Astrocyte (in vitro differentiated cells and primary cell): ENCODE measurements around the gene NPDC1. TPM values are rescaled to one million over a fixed set of nuclear protein-coding genes. Genes with fewer than 3 reads are reported as not detected.
"Not testable (repeated sequence)": the region's sequence is repeated elsewhere in the genome, so short reads cannot be mapped to it uniquely, and the experiment has no call there.

Experiments used
- DNase-seq: peaks from one replicate; pipeline ENCODE4 v3.0.0-alpha.2; 2010; ENCODE audit warnings: low read depth
- FAIRE-seq: peaks from 2 replicates; lab custom pipeline; 2011; peaks lifted over from hg19 to GRCh38; lab: Jason Lieb, UNC
- H2AFZ ChIP-seq: 2 replicates; pipeline ENCODE4 v1.6.0; 2012; ENCODE audit warnings: low read depth, low read length, inconsistent platforms
- H3K27ac ChIP-seq: 2 replicates; pipeline ENCODE4 v1.5.1; 2011; ENCODE audit warnings: low read depth, low read length, inconsistent platforms
- H3K27me3 ChIP-seq: 2 replicates; pipeline ENCODE4 v1.6.0; 2011; ENCODE audit warnings: low read length, inconsistent platforms; ENCODE audit not compliant: insufficient read depth
- H3K36me3 ChIP-seq: 2 replicates; pipeline ENCODE4 v1.5.1; 2011; ENCODE audit warnings: low read length, inconsistent platforms; ENCODE audit not compliant: insufficient read depth
- H3K4me1 ChIP-seq: 2 replicates; pipeline ENCODE4 v1.5.1; 2011; ENCODE audit warnings: low read length, inconsistent platforms; ENCODE audit not compliant: insufficient read depth
- H3K4me2 ChIP-seq: 2 replicates; pipeline ENCODE4 v1.6.0; 2012; ENCODE audit warnings: low read length, inconsistent platforms
- H3K4me3 ChIP-seq: 2 replicates; pipeline ENCODE4 v1.5.1; 2011; ENCODE audit warnings: low read depth, mild to moderate bottlenecking, low read length, inconsistent platforms; ENCODE audit not compliant: insufficient read depth
- H3K79me2 ChIP-seq: 2 replicates; pipeline ENCODE4 v1.6.0; 2012; ENCODE audit warnings: mild to moderate bottlenecking, low read length, inconsistent platforms; ENCODE audit not compliant: insufficient read depth
- H3K9ac ChIP-seq: 2 replicates; pipeline ENCODE4 v1.6.0; 2012; ENCODE audit warnings: mild to moderate bottlenecking, low read length, inconsistent platforms
- H3K9me3 ChIP-seq: 2 replicates; pipeline ENCODE4 v1.5.1; 2012; ENCODE audit warnings: low read depth, mild to moderate bottlenecking, low read length, inconsistent platforms; ENCODE audit not compliant: insufficient read depth
- H4K20me1 ChIP-seq: 2 replicates; pipeline ENCODE4 v1.6.0; 2012; ENCODE audit warnings: low read length, inconsistent platforms; ENCODE audit not compliant: insufficient read depth
- H3K27ac Mint-ChIP-seq: one replicate; pipeline ENCODE4 v1.8.0; 2021; ENCODE audit warnings: mild to moderate bottlenecking, mixed read lengths; ENCODE audit not compliant: unreplicated experiment
- H3K27me3 Mint-ChIP-seq: one replicate; pipeline ENCODE4 v1.8.0; 2021; ENCODE audit warnings: low read depth, mixed read lengths; ENCODE audit not compliant: unreplicated experiment
- H3K36me3 Mint-ChIP-seq: one replicate; pipeline ENCODE4 v1.8.0; 2021; ENCODE audit warnings: low read depth, mixed read lengths; ENCODE audit not compliant: unreplicated experiment
- H3K4me1 Mint-ChIP-seq: one replicate; pipeline ENCODE4 v1.8.0; 2021; ENCODE audit warnings: low read depth, mixed read lengths; ENCODE audit not compliant: unreplicated experiment
- H3K4me3 Mint-ChIP-seq: one replicate; pipeline ENCODE4 v1.8.0; 2021; ENCODE audit warnings: mild to moderate bottlenecking, moderate library complexity, mixed read lengths; ENCODE audit not compliant: unreplicated experiment
- H3K9me3 Mint-ChIP-seq: one replicate; pipeline ENCODE4 v1.8.0; 2021; ENCODE audit warnings: mild to moderate bottlenecking, mixed read lengths; ENCODE audit not compliant: unreplicated experiment
- EZH2 ChIP-seq: IDR thresholded peaks from 2 replicates; pipeline ENCODE4 v1.6.1; 2012; ENCODE audit warnings: mild to moderate bottlenecking, low read length, inconsistent platforms; ENCODE audit not compliant: insufficient read depth
- total RNA-seq: library from RNA; stranded (reverse); gene quantifications from 2 replicates; pipeline ENCODE4 v1.2.1, GENCODE V29; 2021
- TF ChIP-seq, protein P1 (sequence below): IDR thresholded peaks from 2 replicates; pipeline ENCODE4 v1.5.1; 2011; ENCODE audit warnings: low read depth, mild to moderate bottlenecking, inconsistent platforms, low read length, moderate library complexity; ENCODE audit not compliant: insufficient read depth

The NPDC1 gene
- total RNA-seq, 1 donor from 2014 or later, result 66.8 TPM

- Histone ChIP-seq H3K4me1 (peaks cover 1% of the 10 kb centered on the region), H3K9me3 (no peaks in the 10 kb centered on the region), H2AFZ (peak overlapping the region; percentile 34), H3K4me2 (no peak overlapping the region), H3K27ac (no peak overlapping the region), H4K20me1 (peaks cover 7% of the 10 kb centered on the region), H3K4me3 (no peak overlapping the region), H3K9ac (no peak overlapping the region), H3K79me2 (no peaks in the 10 kb centered on the region), H3K27me3 (no peaks in the 10 kb centered on the region), H3K36me3 (no peaks in the 10 kb centered on the region)
- no peak for TF ChIP-seq EZH2
- TF ChIP-seq, protein P1, sequence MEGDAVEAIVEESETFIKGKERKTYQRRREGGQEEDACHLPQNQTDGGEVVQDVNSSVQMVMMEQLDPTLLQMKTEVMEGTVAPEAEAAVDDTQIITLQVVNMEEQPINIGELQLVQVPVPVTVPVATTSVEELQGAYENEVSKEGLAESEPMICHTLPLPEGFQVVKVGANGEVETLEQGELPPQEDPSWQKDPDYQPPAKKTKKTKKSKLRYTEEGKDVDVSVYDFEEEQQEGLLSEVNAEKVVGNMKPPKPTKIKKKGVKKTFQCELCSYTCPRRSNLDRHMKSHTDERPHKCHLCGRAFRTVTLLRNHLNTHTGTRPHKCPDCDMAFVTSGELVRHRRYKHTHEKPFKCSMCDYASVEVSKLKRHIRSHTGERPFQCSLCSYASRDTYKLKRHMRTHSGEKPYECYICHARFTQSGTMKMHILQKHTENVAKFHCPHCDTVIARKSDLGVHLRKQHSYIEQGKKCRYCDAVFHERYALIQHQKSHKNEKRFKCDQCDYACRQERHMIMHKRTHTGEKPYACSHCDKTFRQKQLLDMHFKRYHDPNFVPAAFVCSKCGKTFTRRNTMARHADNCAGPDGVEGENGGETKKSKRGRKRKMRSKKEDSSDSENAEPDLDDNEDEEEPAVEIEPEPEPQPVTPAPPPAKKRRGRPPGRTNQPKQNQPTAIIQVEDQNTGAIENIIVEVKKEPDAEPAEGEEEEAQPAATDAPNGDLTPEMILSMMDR, result no peak
- Mint-ChIP-seq H3K4me3 (no peak overlapping the region), H3K36me3 (no peaks in the 10 kb centered on the region), H3K9me3 (no peaks in the 10 kb centered on the region), H3K27ac (no peak overlapping the region), H3K27me3 (peaks cover 23% of the 10 kb centered on the region), H3K4me1 (no peaks in the 10 kb centered on the region)
- no peak for DNase-seq
- FAIRE-seq, result no peak
Measured at GRCh38 chr9:137063311-137064026, 17.5 kb upstream of the NPDC1 start.

DNA sequence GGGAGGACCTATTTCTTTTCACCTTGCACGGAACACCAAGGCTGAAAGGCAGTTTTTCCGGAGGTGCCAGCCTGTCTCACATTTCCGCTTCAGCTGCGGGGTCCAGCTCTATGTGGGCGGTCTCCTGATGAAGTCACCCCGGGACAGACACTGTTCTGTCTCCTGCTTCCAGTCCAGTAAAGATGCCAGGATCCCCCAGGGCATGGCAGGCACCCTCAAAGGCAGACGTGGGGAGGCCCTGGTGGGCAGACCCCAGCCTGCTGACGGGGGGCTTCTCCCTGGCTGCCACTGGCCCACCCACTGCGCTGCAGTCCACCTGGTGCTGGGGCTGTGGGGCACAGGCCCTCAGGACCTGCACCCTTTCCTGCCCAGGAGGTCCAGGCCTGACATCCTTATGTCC lies 16.8 kb upstream of the NPDC1 start:
- H3K27ac ChIP-seq, FAIRE-seq, H3K4me3 ChIP-seq, DNase-seq, H3K4me1 ChIP-seq, H3K27ac Mint-ChIP-seq, H4K20me1 ChIP-seq, H3K4me1 Mint-ChIP-seq, H3K79me2 ChIP-seq, H2AFZ ChIP-seq, H3K4me2 ChIP-seq, H3K36me3 ChIP-seq, H3K9me3 Mint-ChIP-seq, H3K9me3 ChIP-seq, H3K4me3 Mint-ChIP-seq, H3K27me3 ChIP-seq, H3K9ac ChIP-seq, H3K36me3 Mint-ChIP-seq: not testable (repeated sequence)
- H3K27me3 Mint-ChIP-seq, result peaks cover 25% of the 10 kb centered on the region

GRCh38 chr9:137062384-137062783 lies 16.4 kb upstream of the NPDC1 start:
- H3K4me3 Mint-ChIP-seq, result no peak overlapping the region
- Histone ChIP-seq H3K27ac (no peak overlapping the region), H3K4me1 (no peaks in the 10 kb centered on the region), H3K9ac (no peak overlapping the region), H3K79me2 (no peaks in the 10 kb centered on the region), H3K27me3 (no peaks in the 10 kb centered on the region), H3K36me3 (no peaks in the 10 kb centered on the region), H3K9me3 (no peaks in the 10 kb centered on the region), H3K4me2 (no peak overlapping the region), H3K4me3 (no peak overlapping the region), H2AFZ (no peak overlapping the region), H4K20me1 (no peaks in the 10 kb centered on the region)
- no peaks in the 10 kb centered on the region for H3K9me3 Mint-ChIP-seq
- no peaks in the 10 kb centered on the region for H3K36me3 Mint-ChIP-seq
- FAIRE-seq (no peak), DNase-seq (no peak)
- no peaks in the 10 kb centered on the region for H3K4me1 Mint-ChIP-seq
- no peak overlapping the region for H3K27ac Mint-ChIP-seq
- TF ChIP-seq EZH2, result no peak
- TF ChIP-seq, protein P1, result no peak
- H3K27me3 Mint-ChIP-seq, result peaks cover 28% of the 10 kb centered on the region
